Left cardiac atrium (tissue), 4 donors: ENCODE results near the gene UBXN11. TPM values are rescaled to one million over a fixed set of nuclear protein-coding genes. Genes with fewer than 3 reads are reported as not detected.
"Not testable (repeated sequence)": the region's sequence is repeated elsewhere in the genome, so short reads cannot be mapped to it uniquely, and the experiment has no call there.

Experiments used
- ATAC-seq, 2 donors: fragments of 200-7000 bp; cut with Tn5 transposase; one replicate each; pipeline ENCODE4 v1.9.1; 2020; ENCODE audit warnings: mild to moderate bottlenecking in 2 of 2, moderate library complexity in 2 of 2
- DNase-seq: peaks from one replicate; pipeline ENCODE4 v3.0.0-alpha.2; 2020
- intact Hi-C, 2 donors: fragments of 100-400 bp; cut with DNase I; formaldehyde crosslinking; loops; one replicate each; pipeline versions ENCODE4 v1.14.1 to v1.15.1; 2022 to 2023
- total RNA-seq, 2 donors: library from RNA; stranded (reverse); fragmentation: NEBNext Ultra II Directional; extraction: Animal tissue kit (Norgen Biotek cat#: 25700); gene quantifications; one replicate each; pipeline ENCODE4 v1.2.1, GENCODE V29; 2021
- donor health status: DM: no; HTN: yes; CAD: no.
- donor health status: DM: no; HTN: yes; CAD: no; lungs with severe emphysema.
- donor health status: DM: yes; HTN: yes; CAD: no.
- donor health status: Dilated cardiomyopathy.

The UBXN11 gene
- total RNA-seq, 2 donors from 2014 or later = 14.5 to 15.7 TPM

GRCh38 chr1:26315874-26316850 is 9.7 kb upstream of the UBXN11 start:
- DNase-seq (no peak), ATAC-seq (no peak)
- intact Hi-C loops = no loop called here

GRCh38 chr1:26314501-26314900 is 8.1 kb upstream of the UBXN11 start:
- DNase-seq (no peak), ATAC-seq (no peak)
- intact Hi-C loops = no loop called here

GRCh38 chr1:26307966-26308899 is 1.8 kb upstream of the UBXN11 start:
- ATAC-seq, intact Hi-C loops, DNase-seq: not testable (repeated sequence)

- ATAC-seq (no peak), DNase-seq (no peak)
- intact Hi-C loops = no loop called here
Observed at GRCh38 chr1:26307363-26307781, 936 bp upstream of the UBXN11 start.

GRCh38 chr1:26305667-26306289 is 658 bp downstream of the UBXN11 start:
- intact Hi-C loops = no loop called here
- DNase-seq = no peak
- no peak for ATAC-seq

- intact Hi-C loops = no loop called here
- peak in 1 of 2 donors; percentile 32 for ATAC-seq
- DNase-seq = no peak
Observed at GRCh38 chr1:26302733-26303405, 3.6 kb downstream of the UBXN11 start.

GRCh38 chr1:26300578-26301275 is 5.7 kb downstream of the UBXN11 start:
- no peak for DNase-seq
- ATAC-seq = no peak
- intact Hi-C loops = no loop called here

- ATAC-seq (no peak), DNase-seq (no peak)
- intact Hi-C loops = no loop called here
Observed at GRCh38 chr1:26297791-26298124, 8.7 kb downstream of the UBXN11 start.

- DNase-seq = no peak
- no peak for ATAC-seq
- intact Hi-C loops = no loop called here
Observed at GRCh38 chr1:26297057-26297790, 9.2 kb downstream of the UBXN11 start.

GRCh38 chr1:26296340-26297056 is 9.9 kb downstream of the UBXN11 start:
- ATAC-seq = no peak
- intact Hi-C loops = no loop called here
- no peak for DNase-seq

- ATAC-seq (no peak), DNase-seq (no peak)
- intact Hi-C loops = no loop called here
Observed at GRCh38 chr1:26295194-26296138, 11.0 kb downstream of the UBXN11 start.

- intact Hi-C loops = no loop called here
- ATAC-seq (no peak), DNase-seq (no peak)
Observed at GRCh38 chr1:26293911-26294463, 12.4 kb downstream of the UBXN11 start.

- intact Hi-C loops, DNase-seq, ATAC-seq: not testable (repeated sequence)
Observed at GRCh38 chr1:26292735-26293134, 13.7 kb downstream of the UBXN11 start.

- DNase-seq (no peak), ATAC-seq (no peak)
- intact Hi-C loops = no loop called here
Observed at GRCh38 chr1:26291939-26292338, 14.5 kb downstream of the UBXN11 start.

- intact Hi-C loops = no loop called here
- no peak for DNase-seq
Observed at GRCh38 chr1:26291433-26291832, 15.0 kb downstream of the UBXN11 start.

GRCh38 chr1:26290882-26291261 is 15.6 kb downstream of the UBXN11 start:
- intact Hi-C loops = no loop called here
- ATAC-seq (no peak), DNase-seq (no peak)

More at GRCh38 chr1:26291433-26291832, 15.0 kb downstream of the UBXN11 start:
- no peak for ATAC-seq
